NT2/D1 (cell line): ENCODE results near the gene PDE11A.

Source experiments
- SUZ12 ChIP-seq: IDR thresholded peaks from 2 replicates; pipeline ENCODE4 v1.6.1; 2011; ENCODE audit not compliant: insufficient read length, insufficient read depth; ENCODE audit errors: extremely low read depth
- YY1 ChIP-seq: IDR thresholded peaks from 2 replicates; pipeline ENCODE4 v1.6.1; 2011; ENCODE audit not compliant: insufficient read length, insufficient read depth
- ZNF274 ChIP-seq: IDR thresholded peaks from 2 replicates; pipeline ENCODE4 v1.6.1; 2011; ENCODE audit warnings: mild to moderate bottlenecking, low read depth, low read length

- TF ChIP-seq ZNF274 (no peak), YY1 (no peak), SUZ12 (no peak)
These were observed 149.3 kb downstream of the PDE11A start for GRCh38 chr2:177923323-177923722.
